NT2/D1 (cell line): ENCODE results near the gene PAQR5.

Experiments used
- YY1 ChIP-seq: IDR thresholded peaks from 2 replicates; pipeline ENCODE4 v1.6.1; 2011; ENCODE audit not compliant: insufficient read length, insufficient read depth
- ZNF274 ChIP-seq: IDR thresholded peaks from 2 replicates; pipeline ENCODE4 v1.6.1; 2011; ENCODE audit warnings: mild to moderate bottlenecking, low read depth, low read length

DNA sequence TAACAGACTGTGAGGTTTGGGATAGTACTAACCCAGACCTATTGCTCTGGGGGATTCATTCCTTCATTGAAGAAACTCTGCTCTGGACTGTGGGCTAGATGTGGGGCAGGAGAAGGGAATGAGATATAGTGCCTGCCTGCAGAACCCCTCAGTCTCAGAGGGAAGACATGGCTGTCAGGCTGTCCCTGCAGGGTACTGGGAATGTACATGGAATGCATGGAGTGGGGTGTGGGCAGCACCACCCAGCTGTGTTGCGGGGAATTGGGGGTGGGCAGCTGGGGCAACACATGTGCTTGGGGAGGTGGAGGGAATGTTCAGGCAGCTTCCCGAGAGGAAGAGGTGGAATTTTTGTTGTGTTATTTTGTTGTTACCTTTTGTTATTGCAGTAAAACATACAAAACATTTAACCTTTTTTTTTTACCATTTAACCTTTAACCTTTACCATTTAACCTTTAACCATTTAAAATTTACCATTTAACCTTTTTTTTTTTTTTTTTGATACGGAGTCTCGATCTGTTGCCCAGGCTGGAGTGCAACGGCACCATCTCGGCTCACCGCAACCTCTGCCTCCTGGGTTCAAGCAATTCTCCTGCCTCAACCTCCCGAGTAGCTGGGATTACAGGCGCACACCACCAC is 7.3 kb downstream of the PAQR5 start:
- no peak for TF ChIP-seq ZNF274
- TF ChIP-seq YY1 = no peak
